HG03039 (cell line): ENCODE data around the gene MCTP1.

ENCODE experiments used
- ATAC-seq: cut with Tn5 transposase; IDR thresholded peaks from one replicate; pipeline ENCODE4 v1.9.1; 2021; ENCODE audit warnings: mild to moderate bottlenecking, moderate library complexity; ENCODE audit not compliant: unreplicated experiment

MCTP1 gene

DNA sequence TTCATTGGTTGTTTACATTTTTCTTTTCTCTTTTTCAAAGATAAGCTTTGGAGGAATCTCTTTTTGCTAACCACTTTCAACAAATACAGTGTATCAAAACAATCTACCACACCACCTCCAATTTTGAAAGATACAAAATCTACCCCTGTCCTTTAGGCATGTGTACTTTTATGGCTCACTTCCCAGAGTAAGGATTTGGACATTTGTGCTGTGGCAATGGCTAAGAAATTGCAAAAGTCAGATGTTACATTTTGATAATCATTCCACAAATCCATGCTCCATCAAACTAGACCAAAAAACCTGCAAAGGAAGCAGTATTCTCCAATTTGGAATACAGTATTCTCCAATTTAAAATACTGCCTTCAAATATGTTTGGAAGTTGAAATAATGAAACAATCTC, 204.9 kb downstream of the MCTP1 start:
- ATAC-seq, result no peak

DNA sequence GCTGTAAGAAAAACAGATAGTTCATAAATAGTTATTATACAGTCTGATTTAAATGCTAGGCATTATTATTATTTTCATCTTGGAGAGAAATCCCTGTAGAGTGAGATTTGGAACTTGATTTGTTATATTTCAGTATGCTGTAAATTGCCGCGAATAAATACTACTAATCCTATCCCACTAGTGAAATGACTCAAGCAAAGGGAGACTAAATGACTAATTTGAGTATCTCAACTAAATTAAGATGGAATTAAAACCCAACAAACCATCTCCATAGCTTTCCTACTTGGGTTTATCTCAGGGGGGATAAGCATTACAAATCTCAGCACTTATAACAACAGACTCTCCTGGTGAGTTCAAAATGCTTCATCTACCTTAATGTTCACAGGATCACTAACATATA, 206.0 kb downstream of the MCTP1 start:
- no peak for ATAC-seq

DNA sequence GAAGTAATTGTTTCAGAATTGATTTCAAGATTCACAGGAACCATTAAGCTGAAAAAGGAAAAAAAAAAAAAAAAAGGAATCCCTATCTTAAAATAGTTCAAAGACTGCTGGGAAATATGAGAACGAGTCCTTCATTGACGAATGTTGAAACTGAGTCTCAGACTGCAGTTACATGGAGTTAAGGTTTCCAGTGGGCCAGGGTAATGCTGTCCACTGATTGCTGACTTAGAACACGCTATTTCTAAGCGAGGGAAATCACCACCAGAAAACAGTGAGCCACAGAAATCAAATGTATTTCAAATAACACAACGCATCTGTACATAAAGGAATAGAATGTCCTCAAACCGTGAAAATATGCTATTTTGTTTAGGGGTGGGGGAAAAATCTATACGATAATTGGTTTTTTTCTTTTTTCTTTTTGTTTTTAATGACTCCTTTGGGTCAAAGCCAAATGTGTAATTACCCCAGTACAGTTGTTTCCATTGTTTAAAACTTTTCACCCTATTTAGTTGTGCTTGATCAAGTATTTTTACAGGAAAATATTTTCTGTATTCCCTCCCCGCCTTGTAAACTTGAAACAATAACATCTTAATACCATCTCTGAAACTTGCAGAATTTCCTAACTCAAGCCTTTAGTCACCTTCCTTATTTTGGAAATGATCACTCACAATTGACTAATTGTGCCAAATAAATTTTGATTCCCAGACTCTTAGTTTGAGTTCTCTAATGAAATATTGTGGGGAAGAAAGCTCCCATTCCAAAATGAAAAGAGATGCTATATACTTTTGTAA, 208.3 kb downstream of the MCTP1 start:
- no peak for ATAC-seq

DNA sequence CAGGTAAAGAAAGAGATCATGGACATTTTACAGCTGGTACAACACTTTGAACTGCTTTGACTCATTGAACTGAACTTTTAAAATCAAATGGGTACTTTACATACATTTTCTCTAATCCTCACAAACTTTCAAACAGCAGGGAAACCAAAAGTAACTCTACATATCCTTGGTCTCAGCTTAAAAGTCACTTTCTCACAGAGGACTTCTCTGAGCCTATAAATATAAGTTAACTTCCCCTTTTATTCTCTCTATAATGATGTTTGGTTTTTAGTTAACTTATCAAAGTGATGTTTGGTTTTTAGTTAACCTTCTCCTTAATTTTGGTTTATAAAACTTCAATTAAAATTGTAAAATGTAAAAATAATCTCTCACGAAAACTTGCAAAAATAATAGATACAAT, 209.8 kb downstream of the MCTP1 start:
- ATAC-seq, result no peak

DNA sequence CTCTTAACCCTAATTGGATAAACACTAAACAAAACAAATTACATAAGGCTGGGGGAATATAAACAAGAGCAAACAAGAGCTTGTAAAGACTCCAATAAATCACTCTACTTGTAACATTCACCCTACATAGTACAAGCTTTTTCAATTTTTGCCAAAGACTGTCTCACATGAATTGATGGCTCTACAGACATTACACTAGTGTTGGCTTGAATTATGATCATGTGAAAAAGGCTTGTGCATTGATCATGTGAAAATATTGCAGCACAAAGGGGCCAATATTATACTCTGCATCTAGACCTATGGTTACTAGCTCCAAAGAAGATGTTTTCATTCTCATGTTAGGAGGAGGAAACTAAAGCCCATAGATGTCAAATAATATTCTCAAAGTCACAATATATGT, 212.6 kb downstream of the MCTP1 start:
- ATAC-seq, result no peak

DNA sequence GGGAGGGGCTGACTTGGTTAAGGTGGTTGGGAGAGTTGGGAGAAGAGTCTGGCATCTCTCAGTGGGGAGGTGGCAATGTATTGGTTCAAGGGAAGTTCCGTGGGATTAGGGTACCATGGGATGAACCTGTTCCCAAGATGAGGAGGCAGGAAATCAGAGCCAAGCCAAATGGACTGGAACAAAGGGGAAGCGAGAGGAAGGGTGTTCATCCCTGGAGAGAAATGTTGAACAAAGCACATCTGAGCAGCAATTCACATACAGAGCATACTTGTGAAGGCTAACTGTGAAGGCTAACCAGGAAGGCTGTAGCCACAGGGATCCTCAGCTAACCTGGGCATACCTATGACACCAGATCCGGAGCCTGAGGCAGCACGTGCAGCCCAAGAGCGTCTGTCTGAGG, 214.0 kb downstream of the MCTP1 start:
- ATAC-seq, result no peak

DNA sequence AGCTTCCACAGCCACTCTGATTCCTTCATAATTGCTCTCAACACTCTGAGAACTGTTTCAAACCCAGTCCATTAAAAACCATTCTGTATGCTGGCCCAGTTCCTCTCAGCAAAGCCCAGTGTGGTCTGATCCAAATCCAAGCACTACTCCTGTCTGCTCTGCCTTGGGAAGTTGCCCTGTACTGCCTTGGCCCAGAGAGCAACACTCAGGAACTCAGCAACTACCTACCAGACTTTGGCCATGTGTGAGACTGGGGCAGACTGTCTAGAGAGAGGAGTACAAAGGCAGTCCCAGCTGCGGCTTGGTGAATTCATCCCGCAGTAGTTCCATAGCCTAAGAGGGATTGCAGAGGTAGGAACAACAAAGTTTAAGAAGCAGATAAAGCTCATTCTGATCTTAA, 214.4 kb downstream of the MCTP1 start:
- no peak for ATAC-seq

DNA sequence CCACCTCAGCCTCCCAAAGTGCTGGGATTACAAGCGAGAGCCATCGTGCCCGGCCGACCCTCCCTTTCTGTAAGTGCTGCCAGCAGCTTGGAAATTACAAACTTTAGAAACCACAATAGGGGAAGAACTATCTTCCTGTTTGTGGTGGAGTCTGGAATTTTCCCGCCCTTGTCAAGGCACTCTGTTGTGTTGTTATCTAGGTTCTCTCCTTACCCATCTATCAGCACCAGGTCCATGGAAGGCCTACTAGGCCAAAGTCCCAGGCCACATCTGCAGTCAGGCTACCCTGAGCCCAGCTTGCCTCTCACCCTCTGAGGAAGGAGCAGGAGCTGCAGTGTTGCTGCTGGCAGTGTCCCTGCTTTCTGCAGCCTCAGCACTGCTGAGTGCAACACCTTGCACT, 214.9 kb downstream of the MCTP1 start:
- no peak for ATAC-seq

DNA sequence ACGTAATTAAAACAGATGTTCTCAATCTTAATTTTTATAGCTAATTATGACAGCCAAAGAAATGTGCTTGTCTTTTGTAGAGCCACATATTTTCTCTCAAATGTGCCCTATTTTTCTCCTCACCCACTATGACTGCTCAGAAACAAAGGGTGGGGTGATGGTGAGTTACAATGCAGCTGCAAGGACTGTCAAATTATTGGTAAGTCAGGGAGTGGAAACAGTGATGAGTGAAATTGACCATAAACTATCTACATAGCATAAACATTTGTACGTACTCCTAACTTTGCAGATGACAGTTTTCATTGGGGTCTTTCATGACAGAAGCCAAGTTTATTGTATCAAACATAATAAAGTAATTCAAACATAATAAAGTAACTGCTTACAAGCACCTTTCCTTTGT, 215.9 kb downstream of the MCTP1 start:
- ATAC-seq, result no peak

DNA sequence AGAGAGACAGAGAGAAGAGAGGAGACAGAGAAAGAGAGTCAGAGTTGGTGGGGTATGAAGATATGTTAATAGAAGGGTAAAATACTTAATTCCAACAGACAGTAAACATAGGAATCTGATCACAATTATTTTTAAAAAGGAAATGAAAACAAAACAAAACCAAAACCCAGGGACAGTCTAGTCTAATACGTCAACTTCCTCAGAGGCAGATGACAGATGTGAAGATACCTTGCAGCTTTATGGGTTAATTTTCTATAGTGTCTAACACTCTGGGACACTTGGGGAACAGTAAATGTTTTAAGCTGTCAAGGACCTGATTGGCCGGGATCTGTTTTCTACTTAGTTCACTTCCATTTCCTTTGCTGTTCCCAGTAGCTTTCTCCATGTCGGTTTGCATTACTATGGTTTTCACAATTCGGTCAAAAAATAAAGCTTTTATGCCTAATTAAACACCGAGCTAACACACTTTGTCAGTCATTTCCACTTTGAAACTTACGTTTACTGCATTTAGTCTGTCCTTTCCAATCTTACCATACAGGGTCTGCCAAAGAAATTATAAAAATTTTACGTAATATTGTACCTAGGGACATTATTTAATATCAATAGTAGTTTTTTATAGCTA, 216.5 kb downstream of the MCTP1 start:
- no peak for ATAC-seq

DNA sequence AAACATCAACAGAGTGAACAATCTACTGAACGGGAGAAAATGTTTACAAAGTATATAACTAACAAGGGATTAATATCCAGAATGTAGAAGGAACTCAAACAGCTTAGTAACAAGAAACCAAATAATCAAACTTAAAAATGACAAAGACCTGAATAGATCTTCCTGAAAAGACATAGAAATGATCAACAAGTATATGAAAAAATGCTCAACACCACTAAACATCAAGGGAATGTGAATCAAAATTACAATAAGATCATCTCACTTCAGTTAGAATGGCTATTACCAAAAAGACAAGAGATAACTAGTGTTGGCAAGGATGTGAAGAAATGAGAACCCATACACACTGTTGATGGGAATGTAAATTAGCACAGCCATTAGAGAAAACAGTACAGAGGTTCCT, 218.8 kb downstream of the MCTP1 start:
- ATAC-seq, result no peak

DNA sequence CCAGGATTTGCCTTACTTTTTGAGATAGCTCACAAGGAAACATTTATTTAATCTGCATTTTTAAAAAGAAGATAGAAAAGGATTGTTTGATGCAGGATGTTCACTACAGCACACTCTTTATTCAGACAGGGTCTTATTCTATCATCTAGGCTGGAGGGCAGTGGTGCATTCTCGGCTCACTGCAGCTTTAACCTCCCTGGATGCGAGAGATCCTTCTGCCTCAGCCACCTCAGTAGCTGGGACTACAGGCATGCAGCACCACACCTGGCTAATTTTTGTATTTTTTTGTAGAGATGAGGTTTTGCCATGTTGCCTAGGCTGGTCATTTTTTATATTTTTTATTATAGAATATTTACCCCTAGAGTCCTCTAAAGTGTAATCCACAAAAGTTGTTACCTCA, 221.4 kb downstream of the MCTP1 start:
- ATAC-seq, result no peak

DNA sequence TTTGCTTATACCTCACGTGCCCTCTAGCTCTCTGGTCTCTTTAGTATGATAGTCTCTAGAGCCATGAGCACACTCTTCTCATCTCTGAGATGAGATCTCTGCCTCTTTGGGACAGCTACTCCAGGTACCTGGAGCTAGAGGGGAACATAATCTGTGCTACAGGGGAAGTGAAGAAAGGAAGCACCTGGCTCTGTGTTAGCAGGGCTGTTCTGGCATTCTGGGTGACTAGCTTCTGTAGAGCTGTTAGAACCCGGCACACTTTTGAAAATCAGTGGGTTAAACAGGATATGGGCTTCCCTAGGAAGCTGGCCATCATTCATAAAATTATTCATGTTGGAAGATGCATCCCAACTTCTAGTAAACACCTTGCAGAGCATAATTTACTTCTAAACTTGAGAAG, 224.8 kb downstream of the MCTP1 start:
- no peak for ATAC-seq

DNA sequence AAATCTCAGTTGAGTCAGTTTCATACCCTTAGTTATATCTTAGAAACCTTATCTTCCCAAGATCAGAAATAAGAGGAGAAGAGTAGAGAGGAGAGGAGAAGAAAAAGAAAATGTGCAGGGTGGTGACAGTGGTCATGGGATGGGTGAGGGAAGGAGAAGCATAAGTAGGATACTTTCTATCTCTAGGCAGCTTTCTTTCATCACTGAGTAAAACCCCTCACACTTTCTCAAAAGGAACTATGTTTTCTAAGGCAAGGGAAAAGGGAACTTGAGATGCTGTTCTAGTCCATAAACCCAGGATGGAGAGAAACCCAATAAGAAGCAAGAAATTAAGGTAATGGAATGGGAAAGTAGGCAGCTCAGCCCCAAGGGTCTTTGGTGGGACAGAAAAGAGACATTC, 225.3 kb downstream of the MCTP1 start:
- no peak for ATAC-seq

DNA sequence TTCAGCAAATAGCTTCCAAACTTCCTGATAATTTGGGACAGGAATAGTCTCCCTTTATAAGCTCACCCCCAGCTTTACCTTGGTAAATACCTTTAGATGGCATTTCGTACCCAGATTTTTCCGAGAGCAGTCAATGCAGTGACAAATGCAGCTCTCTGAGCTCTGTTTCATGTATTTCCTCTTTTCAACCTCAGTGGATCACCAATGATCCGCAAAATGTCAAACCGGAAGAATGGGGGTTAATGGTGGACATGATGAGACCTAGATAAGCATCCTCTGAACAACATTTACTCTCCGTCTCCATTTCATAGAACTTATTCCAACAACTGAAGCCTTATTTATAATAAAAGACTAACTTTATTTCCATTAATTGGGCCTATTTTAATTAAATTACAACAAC, 227.3 kb downstream of the MCTP1 start:
- ATAC-seq, result no peak

DNA sequence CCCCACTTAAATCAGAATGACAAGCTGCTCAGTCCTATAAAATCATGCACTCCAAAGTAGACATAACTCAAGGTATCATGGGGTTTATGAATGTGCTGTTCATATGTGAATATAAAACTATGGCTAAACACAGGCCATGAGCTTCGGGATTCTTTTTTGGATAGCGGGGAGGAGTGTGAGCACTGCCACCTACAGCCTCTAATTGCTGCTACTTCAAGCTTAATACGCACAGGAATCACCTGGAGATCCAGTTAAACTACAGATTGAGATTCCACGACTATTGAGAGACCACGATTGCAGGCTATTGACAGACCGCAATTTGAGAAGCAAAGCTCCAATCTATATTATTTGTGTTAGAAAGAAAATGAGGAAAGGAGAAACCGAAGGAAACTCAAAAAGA, 231.6 kb downstream of the MCTP1 start:
- no peak for ATAC-seq

DNA sequence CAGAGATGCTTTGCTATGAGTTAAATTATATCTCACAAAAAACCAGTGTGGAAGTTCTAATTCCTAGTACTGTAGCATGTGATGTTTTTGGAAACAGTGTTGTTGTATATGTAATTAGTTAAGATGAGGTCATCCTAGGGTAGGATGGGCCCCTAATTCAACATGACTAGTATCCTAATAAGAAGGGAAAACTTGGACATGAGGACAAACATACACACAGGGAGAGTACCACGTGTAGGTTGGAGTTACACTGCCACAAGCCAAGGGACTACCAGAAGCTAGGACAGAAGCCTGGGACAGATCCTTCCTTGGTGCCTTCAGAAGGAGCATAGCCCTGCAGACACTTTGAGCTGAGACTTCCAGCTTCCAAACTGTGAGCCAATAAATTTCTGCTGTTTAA, 234.2 kb downstream of the MCTP1 start:
- no peak for ATAC-seq

DNA sequence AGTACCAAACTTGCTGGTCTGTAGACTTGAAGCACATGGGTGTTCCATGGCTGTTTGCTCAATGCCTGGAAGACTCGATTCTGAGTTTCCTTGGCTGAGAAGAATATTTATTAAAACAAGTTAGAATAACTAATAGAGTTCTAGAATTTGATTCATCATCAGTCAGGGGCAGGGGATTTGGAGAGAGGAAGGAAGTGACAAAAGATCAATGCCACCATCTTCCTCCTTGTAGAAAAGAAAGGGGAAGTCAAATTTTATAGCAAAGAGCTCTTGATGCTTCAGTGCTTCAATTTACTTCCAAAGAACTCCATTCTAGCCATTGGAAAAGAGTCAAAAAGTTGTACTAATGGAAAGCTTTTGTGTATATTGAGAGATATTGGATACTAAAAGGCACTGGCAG, 236.3 kb downstream of the MCTP1 start:
- ATAC-seq, result no peak

DNA sequence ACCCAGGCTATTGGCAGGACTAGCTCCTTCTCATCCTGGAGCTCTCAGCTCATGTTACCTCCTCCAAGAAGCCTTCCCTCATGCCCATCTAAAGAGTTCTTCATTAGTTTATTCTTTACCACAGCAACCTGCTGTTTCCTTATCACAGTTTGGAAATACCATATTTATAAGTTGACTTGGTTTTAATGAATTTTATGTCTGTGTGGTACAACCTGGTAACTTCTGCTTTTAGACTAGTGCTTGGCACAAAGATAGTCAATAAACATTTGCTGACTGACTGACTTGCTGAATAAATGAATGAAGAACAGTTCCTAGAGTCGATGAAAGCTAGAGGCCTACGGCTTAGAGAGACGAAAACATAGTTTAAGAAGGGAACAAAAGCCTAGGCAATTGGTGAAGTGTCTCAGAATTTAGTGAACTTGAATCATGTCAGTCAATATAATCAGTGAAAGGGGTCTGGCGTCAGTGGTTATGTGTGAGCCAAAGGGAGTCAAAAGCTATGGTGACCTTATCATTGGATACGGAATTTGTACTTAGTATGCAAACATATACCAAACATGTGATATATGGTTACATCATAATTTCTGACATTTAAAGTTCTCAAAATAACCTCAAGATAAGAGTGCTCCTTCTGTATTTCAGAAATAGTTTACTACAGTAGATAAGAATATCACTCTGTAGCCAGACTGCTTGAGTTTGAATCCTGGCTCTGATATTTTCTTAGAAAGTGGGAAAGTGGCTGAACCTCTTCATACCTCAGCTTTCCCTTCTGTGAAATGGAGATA, 239.5 kb downstream of the MCTP1 start:
- ATAC-seq, result no peak

DNA sequence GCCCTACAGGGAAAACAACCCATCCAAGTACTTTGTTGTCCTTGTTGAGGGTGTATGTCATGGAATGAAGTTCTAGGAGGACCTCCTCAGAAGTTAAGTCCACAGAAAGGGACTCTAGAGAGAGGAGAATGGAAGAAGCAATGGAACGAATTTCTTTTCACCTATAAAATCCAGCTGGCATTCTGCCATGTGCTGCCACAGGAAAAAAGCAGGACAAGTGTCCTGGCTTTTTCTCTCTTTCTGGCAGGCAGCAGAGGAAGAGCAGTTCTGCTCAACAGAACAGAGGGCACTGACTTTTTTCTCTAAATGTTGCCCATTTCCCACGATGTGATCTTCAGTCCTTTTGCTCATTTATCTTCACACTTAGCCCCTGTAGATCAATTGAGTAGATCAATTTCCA, 240.8 kb downstream of the MCTP1 start:
- no peak for ATAC-seq

DNA sequence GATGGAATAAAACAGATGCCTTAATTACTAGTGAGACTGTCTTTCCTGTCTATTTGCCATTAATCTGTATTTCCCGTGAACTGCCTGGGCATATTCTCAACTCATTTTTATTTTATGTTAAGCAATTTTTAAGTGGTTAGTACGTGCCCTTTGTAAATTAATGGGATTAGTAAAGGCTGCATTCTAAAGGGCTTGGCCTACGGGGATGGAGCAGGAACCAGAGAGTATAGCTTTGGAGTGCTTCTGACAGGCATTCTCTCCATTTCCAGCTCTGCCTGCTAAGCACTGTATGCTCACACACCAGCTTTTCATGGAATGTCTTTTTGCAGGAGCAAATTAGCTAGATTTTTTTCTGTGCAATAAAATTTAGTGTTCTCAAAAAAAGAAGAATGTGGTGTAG, 241.2 kb downstream of the MCTP1 start:
- no peak for ATAC-seq

DNA sequence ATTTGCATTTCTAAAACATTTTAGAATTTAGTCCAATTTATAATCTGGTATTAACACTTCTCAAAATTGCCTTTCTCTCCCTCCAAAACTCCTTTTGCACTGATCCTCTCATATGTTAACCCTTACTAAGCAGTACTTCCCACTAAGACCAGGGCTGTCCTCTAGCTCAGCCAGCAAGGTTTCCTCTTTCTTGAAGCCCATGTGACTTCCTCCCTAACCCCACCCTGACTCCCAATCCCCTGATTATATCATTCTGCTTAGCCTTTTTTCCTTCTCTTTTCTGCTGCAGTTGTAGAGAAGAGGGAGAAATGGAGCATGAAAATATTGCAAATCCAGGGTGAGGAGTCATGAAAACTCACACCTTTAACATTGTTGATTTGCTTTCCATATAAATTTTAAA, 241.7 kb downstream of the MCTP1 start:
- ATAC-seq, result no peak
